SK-N-SH treated with all-trans-retinoic acid at 6 μM for 48 hours (cell line): ENCODE measurements around the gene FANCF.

Experiments used
- ATAC-seq: fragments of 200-7000 bp; cut with Tn5 transposase; 3 replicates; pipeline ENCODE4 v1.9.1; 2020; ENCODE audit warnings: mild to moderate bottlenecking, moderate library complexity
- ARNTL ChIP-seq: fragments of 450-650 bp; formaldehyde crosslinking; IDR thresholded peaks from 2 replicates; pipeline ENCODE4 v1.5.0; 2020; ENCODE audit warnings: low read depth, mild to moderate bottlenecking, moderate library complexity, borderline replicate concordance
- BACH2 ChIP-seq: fragments of 250-450 bp; sonication (Bioruptor Pico); IDR thresholded peaks from 2 replicates; pipeline ENCODE4 v1.9.0; 2021; ENCODE audit warnings: mild to moderate bottlenecking, borderline replicate concordance
- CSDC2 ChIP-seq: fragments of 250-450 bp; sonication (Bioruptor Pico); IDR thresholded peaks from 2 replicates; pipeline ENCODE4 v1.5.0; 2020; ENCODE audit warnings: mild to moderate bottlenecking, moderate library complexity
- ESRRG ChIP-seq: fragments of 250-450 bp; sonication (Bioruptor Pico); IDR thresholded peaks from 2 replicates; pipeline ENCODE4 v1.6.1; 2021; ENCODE audit warnings: mild to moderate bottlenecking
- GLIS3 ChIP-seq: fragments of 250-450 bp; sonication (Bioruptor Pico); IDR thresholded peaks from 2 replicates; pipeline ENCODE4 v1.5.0; 2020; ENCODE audit warnings: mild to moderate bottlenecking, moderate library complexity
- ISL1 ChIP-seq: fragments of 250-450 bp; sonication (Bioruptor Pico); IDR thresholded peaks from 2 replicates; pipeline ENCODE4 v2.1.2; 2022; ENCODE audit warnings: mild to moderate bottlenecking, moderate library complexity
- OSR1 ChIP-seq: fragments of 250-450 bp; sonication (Bioruptor Pico); IDR thresholded peaks from 2 replicates; pipeline ENCODE4 v1.8.0; 2022; ENCODE audit warnings: moderate library complexity, mild to moderate bottlenecking, inconsistent platforms
- PPARA ChIP-seq: fragments of 250-450 bp; sonication (Bioruptor Pico); IDR thresholded peaks from 2 replicates; pipeline ENCODE4 v1.5.0; 2020; ENCODE audit warnings: mild to moderate bottlenecking, borderline replicate concordance
- RARB ChIP-seq: fragments of 250-450 bp; sonication (Bioruptor Pico); IDR thresholded peaks from 2 replicates; pipeline ENCODE4 v1.8.0; 2021; ENCODE audit warnings: mild to moderate bottlenecking, moderate library complexity
- SNAI2 ChIP-seq: fragments of 250-450 bp; sonication (Bioruptor Pico); IDR thresholded peaks from 2 replicates; pipeline ENCODE4 v1.5.0; 2020; ENCODE audit warnings: mild to moderate bottlenecking, moderate library complexity
- TCF4 ChIP-seq: fragments of 250-450 bp; sonication (Bioruptor Pico); IDR thresholded peaks from 2 replicates; pipeline ENCODE4 v1.8.0; 2021; ENCODE audit warnings: mild to moderate bottlenecking, moderate library complexity, borderline replicate concordance
- ZC3H10 ChIP-seq: fragments of 250-450 bp; sonication (Bioruptor Pico); IDR thresholded peaks from 2 replicates; pipeline ENCODE4 v1.5.1; 2021; ENCODE audit warnings: mild to moderate bottlenecking, moderate library complexity
- ZFP3 ChIP-seq: fragments of 250-450 bp; sonication (Bioruptor Pico); IDR thresholded peaks from 2 replicates; pipeline ENCODE4 v1.5.0; 2020; ENCODE audit warnings: mild to moderate bottlenecking, moderate library complexity
- ZNF565 ChIP-seq: fragments of 450-650 bp; formaldehyde crosslinking; conservative IDR thresholded peaks from 2 replicates; pipeline ENCODE4 v1.5.0; 2020; ENCODE audit warnings: low read depth, mild to moderate bottlenecking, moderate library complexity
- ZNF70 ChIP-seq: fragments of 450-650 bp; formaldehyde crosslinking; IDR thresholded peaks from 2 replicates; pipeline ENCODE4 v1.5.0; 2020; ENCODE audit warnings: mild to moderate bottlenecking, moderate library complexity
- ZNF8 ChIP-seq: fragments of 450-650 bp; formaldehyde crosslinking; IDR thresholded peaks from 2 replicates; pipeline ENCODE4 v1.5.0; 2020; ENCODE audit warnings: mild to moderate bottlenecking, moderate library complexity
- TF ChIP-seq, protein P1 (sequence below): fragments of 250-450 bp; sonication (Bioruptor Pico); IDR thresholded peaks from 2 replicates; pipeline ENCODE4 v1.5.0; 2020; ENCODE audit warnings: mild to moderate bottlenecking, moderate library complexity
- TF ChIP-seq, protein P2 (sequence below): fragments of 250-450 bp; sonication (Bioruptor Pico); IDR thresholded peaks from 2 replicates; pipeline ENCODE4 v1.5.1; 2020; ENCODE audit warnings: low read depth, mild to moderate bottlenecking, moderate library complexity
- TF ChIP-seq, protein P3 (sequence below): fragments of 250-450 bp; sonication (Bioruptor Pico); IDR thresholded peaks from 2 replicates; pipeline ENCODE4 v1.8.0; 2020; ENCODE audit warnings: mild to moderate bottlenecking, moderate library complexity, borderline replicate concordance
- TF ChIP-seq, protein P4 (sequence below): fragments of 250-450 bp; sonication (Bioruptor Pico); IDR thresholded peaks from 2 replicates; pipeline ENCODE4 v1.5.1; 2021; ENCODE audit warnings: mild to moderate bottlenecking, moderate library complexity
- TF ChIP-seq, protein P5 (sequence below): fragments of 250-450 bp; sonication (Bioruptor Pico); IDR thresholded peaks from 2 replicates; pipeline ENCODE4 v1.8.0; 2021; ENCODE audit warnings: low read depth, mild to moderate bottlenecking, moderate library complexity, borderline replicate concordance

Gene FANCF

DNA sequence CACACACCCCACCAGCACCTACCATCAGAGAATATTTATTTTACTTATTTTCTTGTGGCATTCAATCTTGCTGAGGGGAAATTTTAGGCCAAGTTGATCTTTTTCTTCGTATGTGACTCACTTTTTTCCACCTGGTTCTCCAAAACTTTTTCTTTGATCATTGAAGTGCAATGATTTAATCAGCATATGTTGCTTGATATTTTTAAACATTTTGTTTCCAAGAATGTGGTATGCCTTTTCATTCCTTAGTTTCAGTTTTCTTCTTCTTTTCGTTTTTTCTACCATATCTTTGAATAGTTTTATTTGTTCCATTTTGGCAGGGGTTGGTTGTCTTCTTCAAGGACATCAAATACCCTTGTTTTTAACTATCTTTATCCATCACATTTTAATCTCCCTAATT lies 28.6 kb downstream of the FANCF start:
- no peak for ATAC-seq

DNA sequence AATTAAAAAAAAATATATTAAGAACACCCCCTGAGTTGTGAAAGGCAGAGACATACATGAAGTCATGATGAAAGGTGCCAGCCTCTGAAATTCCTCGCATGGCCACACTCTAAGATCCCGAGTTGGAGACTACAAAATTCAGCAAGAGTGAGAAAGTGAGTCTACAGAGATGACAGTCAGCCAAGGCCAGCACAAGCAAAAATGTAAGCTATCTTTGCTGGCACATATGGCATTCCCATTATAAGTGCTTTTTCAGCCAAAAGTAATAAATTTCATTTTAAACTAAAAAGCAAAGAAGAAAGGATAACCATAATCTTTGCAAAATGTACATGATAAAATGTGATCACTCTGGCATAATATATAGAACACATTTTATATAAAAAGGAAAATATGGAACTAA lies 40.6 kb downstream of the FANCF start:
- TF ChIP-seq ESRRG: no peak
- no peak for TF ChIP-seq OSR1 (CRISPR knock-in tag)
- TF ChIP-seq CSDC2 (CRISPR knock-in tag): no peak
- TF ChIP-seq ARNTL (CRISPR knock-in tag): no peak
- TF ChIP-seq SNAI2 (CRISPR knock-in tag): no peak
- TF ChIP-seq ISL1 (CRISPR knock-in tag): peak; percentile 29; the same call in 1 of the 2 replicates
- TF ChIP-seq, all 23 proteins: peak for 1
- no peak for ATAC-seq

More for the DNA sequence above, 28.6 kb downstream of the FANCF start:
- TF ChIP-seq GLIS3 (CRISPR knock-in tag): no peak
- peak; percentile 91 for TF ChIP-seq ZNF8 (CRISPR knock-in tag)

DNA sequence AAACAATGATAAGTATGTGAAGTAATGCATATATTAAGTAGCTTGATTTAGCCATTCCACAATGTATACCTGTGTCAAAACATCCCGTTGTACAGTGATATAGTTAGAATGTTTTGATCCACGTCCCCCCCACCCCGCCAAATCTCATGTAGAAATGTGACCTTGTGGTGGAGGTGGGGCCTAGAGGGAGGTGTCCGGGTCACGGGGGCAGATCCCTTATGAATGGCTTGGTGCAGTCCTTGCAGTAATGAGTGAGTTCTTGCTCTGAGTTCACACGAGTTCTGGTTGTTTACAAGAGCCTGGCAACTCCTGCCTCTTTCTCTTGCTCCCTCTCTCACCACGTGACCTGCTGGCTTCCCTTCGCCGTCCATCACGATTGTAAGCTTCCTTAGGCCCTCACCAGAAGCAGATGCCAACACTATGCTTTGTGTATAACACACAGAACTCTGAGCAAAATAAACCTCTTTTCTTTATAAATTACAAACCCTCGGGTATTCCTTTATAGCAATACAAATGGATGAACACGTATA lies 41.6 kb downstream of the FANCF start:
- ATAC-seq: no peak
- no peak for TF ChIP-seq ISL1 (CRISPR knock-in tag)
- TF ChIP-seq RARB (CRISPR knock-in tag): no peak
- no peak for TF ChIP-seq PPARA (CRISPR knock-in tag)
- no peak for TF ChIP-seq ZNF565 (CRISPR knock-in tag)
- no peak for TF ChIP-seq SNAI2 (CRISPR knock-in tag)
- TF ChIP-seq, protein P1, sequence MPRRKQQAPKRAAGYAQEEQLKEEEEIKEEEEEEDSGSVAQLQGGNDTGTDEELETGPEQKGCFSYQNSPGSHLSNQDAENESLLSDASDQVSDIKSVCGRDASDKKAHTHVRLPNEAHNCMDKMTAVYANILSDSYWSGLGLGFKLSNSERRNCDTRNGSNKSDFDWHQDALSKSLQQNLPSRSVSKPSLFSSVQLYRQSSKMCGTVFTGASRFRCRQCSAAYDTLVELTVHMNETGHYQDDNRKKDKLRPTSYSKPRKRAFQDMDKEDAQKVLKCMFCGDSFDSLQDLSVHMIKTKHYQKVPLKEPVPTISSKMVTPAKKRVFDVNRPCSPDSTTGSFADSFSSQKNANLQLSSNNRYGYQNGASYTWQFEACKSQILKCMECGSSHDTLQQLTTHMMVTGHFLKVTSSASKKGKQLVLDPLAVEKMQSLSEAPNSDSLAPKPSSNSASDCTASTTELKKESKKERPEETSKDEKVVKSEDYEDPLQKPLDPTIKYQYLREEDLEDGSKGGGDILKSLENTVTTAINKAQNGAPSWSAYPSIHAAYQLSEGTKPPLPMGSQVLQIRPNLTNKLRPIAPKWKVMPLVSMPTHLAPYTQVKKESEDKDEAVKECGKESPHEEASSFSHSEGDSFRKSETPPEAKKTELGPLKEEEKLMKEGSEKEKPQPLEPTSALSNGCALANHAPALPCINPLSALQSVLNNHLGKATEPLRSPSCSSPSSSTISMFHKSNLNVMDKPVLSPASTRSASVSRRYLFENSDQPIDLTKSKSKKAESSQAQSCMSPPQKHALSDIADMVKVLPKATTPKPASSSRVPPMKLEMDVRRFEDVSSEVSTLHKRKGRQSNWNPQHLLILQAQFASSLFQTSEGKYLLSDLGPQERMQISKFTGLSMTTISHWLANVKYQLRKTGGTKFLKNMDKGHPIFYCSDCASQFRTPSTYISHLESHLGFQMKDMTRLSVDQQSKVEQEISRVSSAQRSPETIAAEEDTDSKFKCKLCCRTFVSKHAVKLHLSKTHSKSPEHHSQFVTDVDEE: no peak
- no peak for TF ChIP-seq ZFP3
- TF ChIP-seq, protein P2, sequence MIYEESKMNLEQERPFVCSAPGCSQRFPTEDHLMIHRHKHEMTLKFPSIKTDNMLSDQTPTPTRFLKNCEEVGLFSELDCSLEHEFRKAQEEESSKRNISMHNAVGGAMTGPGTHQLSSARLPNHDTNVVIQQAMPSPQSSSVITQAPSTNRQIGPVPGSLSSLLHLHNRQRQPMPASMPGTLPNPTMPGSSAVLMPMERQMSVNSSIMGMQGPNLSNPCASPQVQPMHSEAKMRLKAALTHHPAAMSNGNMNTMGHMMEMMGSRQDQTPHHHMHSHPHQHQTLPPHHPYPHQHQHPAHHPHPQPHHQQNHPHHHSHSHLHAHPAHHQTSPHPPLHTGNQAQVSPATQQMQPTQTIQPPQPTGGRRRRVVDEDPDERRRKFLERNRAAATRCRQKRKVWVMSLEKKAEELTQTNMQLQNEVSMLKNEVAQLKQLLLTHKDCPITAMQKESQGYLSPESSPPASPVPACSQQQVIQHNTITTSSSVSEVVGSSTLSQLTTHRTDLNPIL (CRISPR knock-in tag): no peak
- no peak for TF ChIP-seq BACH2 (CRISPR knock-in tag)
- TF ChIP-seq CSDC2 (CRISPR knock-in tag): no peak
- TF ChIP-seq, protein P3, sequence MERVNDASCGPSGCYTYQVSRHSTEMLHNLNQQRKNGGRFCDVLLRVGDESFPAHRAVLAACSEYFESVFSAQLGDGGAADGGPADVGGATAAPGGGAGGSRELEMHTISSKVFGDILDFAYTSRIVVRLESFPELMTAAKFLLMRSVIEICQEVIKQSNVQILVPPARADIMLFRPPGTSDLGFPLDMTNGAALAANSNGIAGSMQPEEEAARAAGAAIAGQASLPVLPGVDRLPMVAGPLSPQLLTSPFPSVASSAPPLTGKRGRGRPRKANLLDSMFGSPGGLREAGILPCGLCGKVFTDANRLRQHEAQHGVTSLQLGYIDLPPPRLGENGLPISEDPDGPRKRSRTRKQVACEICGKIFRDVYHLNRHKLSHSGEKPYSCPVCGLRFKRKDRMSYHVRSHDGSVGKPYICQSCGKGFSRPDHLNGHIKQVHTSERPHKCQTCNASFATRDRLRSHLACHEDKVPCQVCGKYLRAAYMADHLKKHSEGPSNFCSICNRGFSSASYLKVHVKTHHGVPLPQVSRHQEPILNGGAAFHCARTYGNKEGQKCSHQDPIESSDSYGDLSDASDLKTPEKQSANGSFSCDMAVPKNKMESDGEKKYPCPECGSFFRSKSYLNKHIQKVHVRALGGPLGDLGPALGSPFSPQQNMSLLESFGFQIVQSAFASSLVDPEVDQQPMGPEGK (CRISPR knock-in tag): no peak
- TF ChIP-seq TCF4 (CRISPR knock-in tag): no peak
- TF ChIP-seq, protein P4, sequence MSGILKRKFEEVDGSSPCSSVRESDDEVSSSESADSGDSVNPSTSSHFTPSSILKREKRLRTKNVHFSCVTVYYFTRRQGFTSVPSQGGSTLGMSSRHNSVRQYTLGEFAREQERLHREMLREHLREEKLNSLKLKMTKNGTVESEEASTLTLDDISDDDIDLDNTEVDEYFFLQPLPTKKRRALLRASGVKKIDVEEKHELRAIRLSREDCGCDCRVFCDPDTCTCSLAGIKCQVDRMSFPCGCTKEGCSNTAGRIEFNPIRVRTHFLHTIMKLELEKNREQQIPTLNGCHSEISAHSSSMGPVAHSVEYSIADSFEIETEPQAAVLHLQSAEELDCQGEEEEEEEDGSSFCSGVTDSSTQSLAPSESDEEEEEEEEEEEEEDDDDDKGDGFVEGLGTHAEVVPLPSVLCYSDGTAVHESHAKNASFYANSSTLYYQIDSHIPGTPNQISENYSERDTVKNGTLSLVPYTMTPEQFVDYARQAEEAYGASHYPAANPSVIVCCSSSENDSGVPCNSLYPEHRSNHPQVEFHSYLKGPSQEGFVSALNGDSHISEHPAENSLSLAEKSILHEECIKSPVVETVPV (CRISPR knock-in tag): no peak
- TF ChIP-seq GLIS3 (CRISPR knock-in tag): no peak
- no peak for TF ChIP-seq ZNF70 (CRISPR knock-in tag)
- no peak for TF ChIP-seq ZC3H10
- TF ChIP-seq, all 23 proteins: peak for 0

DNA sequence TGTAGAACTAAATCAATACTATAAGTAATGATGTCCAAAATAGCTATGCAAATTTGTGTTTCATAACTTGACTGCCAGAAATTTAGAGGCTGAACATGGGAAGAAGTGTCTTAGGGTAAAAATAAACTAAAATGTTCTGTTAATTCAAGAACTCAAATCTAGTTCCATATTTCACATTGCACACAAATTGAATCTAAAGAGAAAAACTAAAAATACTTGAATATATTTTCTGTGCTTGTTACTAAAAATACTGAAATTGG lies 43.5 kb downstream of the FANCF start:
- ATAC-seq: no peak
- TF ChIP-seq ZFP3 (no peak), ISL1 (CRISPR knock-in tag) (no peak), ZNF8 (CRISPR knock-in tag) (no peak), GLIS3 (CRISPR knock-in tag) (no peak), RARB (CRISPR knock-in tag) (no peak), ZNF565 (CRISPR knock-in tag) (no peak), ZNF70 (CRISPR knock-in tag) (no peak), OSR1 (CRISPR knock-in tag) (no peak)
- TF ChIP-seq, protein P5, sequence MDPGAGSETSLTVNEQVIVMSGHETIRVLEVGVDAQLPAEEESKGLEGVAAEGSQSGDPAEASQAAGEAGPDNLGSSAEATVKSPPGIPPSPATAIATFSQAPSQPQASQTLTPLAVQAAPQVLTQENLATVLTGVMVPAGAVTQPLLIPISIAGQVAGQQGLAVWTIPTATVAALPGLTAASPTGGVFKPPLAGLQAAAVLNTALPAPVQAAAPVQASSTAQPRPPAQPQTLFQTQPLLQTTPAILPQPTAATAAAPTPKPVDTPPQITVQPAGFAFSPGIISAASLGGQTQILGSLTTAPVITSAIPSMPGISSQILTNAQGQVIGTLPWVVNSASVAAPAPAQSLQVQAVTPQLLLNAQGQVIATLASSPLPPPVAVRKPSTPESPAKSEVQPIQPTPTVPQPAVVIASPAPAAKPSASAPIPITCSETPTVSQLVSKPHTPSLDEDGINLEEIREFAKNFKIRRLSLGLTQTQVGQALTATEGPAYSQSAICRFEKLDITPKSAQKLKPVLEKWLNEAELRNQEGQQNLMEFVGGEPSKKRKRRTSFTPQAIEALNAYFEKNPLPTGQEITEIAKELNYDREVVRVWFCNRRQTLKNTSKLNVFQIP: no peak
- TF ChIP-seq, protein P4 (CRISPR knock-in tag): no peak
- TF ChIP-seq, protein P1: no peak
